Stimulated activated CD4-positive, alpha-beta T cell treated with anti-CD3 and anti-CD28 coated beads, Interleukin-12 subunit alpha, Interleukin-12 subunit beta, amount 100 ng/mL, for 48 hours (primary cell): Measurements from ENCODE around the gene ZNF692.
"Not testable (repeated sequence)": the region's sequence is repeated elsewhere in the genome, so short reads cannot be mapped to it uniquely, and the experiment has no call there.

Experiments used
- DNase-seq, 3 donors: peaks; one replicate each; pipeline ENCODE4 v3.0.0-alpha.2; 2020; ENCODE audit warnings: low read depth in 2 of 3, low spot score in 1 of 3

ZNF692 gene

GRCh38 chr1:248810727-248811513 is 48.0 kb downstream of the ZNF692 start:
- no peak for DNase-seq

- no peak for DNase-seq
These were observed 48.7 kb downstream of the ZNF692 start for GRCh38 chr1:248810000-248810726.

GRCh38 chr1:248808876-248809275 is 50.0 kb downstream of the ZNF692 start:
- no peak for DNase-seq

- DNase-seq: peak; percentile 33 to 52 (median 41)
These were observed 51.7 kb downstream of the ZNF692 start for GRCh38 chr1:248807067-248807737.

GRCh38 chr1:248805876-248806275 is 53.0 kb downstream of the ZNF692 start:
- DNase-seq: no peak

GRCh38 chr1:248804771-248805681 is 53.9 kb downstream of the ZNF692 start:
- no peak for DNase-seq

GRCh38 chr1:248803501-248803900 is 55.4 kb downstream of the ZNF692 start:
- not testable (repeated sequence) for DNase-seq

- no peak for DNase-seq
These were observed 56.4 kb downstream of the ZNF692 start for GRCh38 chr1:248802454-248802853.

- no peak for DNase-seq
These were observed 58.4 kb downstream of the ZNF692 start for GRCh38 chr1:248800459-248800858.
